ENCODE data around the gene PCSK5.

The PCSK5 gene

DNA sequence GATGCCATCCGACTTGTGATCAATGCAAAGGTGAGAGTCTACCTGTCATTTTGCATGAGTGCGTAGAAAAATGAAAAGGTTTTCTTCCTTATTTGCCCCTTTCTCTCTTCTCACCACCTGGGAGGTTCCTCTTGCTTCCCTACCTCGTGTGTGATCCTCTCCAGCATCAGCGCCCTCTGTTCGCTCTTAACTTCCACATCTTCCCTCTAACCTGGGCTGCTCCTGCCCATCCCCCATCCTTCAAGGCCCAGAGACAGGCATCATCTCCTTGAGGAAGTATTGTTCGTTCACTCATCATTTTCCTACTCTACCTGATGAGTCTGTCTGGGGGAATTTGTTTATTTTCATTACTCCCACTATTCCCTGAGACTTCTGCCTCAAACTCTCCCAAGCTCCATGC lies 447.9 kb downstream of the PCSK5 start:
- DNase-seq (ENCODE audit: extremely low read depth, low read depth), result no peak
- TF ChIP-seq, protein P1, sequence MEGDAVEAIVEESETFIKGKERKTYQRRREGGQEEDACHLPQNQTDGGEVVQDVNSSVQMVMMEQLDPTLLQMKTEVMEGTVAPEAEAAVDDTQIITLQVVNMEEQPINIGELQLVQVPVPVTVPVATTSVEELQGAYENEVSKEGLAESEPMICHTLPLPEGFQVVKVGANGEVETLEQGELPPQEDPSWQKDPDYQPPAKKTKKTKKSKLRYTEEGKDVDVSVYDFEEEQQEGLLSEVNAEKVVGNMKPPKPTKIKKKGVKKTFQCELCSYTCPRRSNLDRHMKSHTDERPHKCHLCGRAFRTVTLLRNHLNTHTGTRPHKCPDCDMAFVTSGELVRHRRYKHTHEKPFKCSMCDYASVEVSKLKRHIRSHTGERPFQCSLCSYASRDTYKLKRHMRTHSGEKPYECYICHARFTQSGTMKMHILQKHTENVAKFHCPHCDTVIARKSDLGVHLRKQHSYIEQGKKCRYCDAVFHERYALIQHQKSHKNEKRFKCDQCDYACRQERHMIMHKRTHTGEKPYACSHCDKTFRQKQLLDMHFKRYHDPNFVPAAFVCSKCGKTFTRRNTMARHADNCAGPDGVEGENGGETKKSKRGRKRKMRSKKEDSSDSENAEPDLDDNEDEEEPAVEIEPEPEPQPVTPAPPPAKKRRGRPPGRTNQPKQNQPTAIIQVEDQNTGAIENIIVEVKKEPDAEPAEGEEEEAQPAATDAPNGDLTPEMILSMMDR (IDR thresholded peaks at IDR 0.05; ENCODE audit: low read depth, low read length, missing control alignments), result no peak
- no peak overlapping the region for H3K4me3 ChIP-seq (replicated peaks; ENCODE audit: low read depth, low read length)

DNA sequence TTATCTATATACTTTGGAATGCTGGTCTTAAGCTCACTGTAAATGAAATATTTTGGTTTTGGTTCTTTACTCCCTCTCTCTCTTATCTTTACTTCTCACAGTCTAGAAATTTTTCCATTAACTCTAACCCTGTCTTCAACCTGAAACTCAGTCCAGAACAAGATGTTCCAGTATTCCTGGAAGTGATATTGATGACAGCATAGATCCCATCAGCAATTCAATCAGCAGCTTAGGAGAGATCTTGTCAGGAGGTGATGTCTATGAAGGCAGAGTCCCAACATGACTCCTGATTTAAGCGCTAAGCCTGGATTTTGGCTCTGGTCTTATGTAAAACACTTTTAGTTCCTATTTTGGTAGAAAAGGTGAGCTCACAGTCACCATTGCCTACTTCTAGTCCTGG lies 451.1 kb downstream of the PCSK5 start:
- TF ChIP-seq, protein P1 (IDR thresholded peaks at IDR 0.05; ENCODE audit: low read depth, low read length, missing control alignments), result no peak
- H3K4me3 ChIP-seq (replicated peaks; ENCODE audit: low read depth, low read length), result no peak overlapping the region
- no peak for DNase-seq (ENCODE audit: extremely low read depth, low read depth)

GRCh38 chr9:76342201-76342600 lies 451.7 kb downstream of the PCSK5 start:
- TF ChIP-seq, protein P1 (IDR thresholded peaks at IDR 0.05; ENCODE audit: low read depth, low read length, missing control alignments), result no peak
- DNase-seq (ENCODE audit: extremely low read depth, low read depth), result no peak
- no peak overlapping the region for H3K4me3 ChIP-seq (replicated peaks; ENCODE audit: low read depth, low read length)

DNA sequence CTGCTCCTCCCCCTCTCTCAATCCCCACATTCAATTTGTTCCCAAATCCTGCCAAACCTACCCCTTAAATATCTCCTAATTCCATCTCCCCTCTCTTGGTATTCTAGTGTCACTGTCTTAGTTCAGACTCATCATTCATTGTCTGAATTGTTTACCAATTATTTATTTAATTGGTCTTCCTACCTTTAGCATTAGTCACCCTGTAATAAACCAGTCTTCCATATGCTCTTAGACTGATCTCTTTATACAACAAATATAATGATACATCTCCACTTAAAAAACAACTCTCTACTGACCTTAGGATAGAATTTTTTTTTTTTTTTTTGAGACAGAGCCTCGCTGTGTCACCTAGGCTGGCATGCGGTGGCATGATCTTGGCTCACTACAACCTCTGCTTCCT lies 452.4 kb downstream of the PCSK5 start:
- no peak for DNase-seq (ENCODE audit: extremely low read depth, low read depth)
- H3K4me3 ChIP-seq (replicated peaks; ENCODE audit: low read depth, low read length), result no peak overlapping the region
- TF ChIP-seq, protein P1 (IDR thresholded peaks at IDR 0.05; ENCODE audit: low read depth, low read length, missing control alignments), result no peak

DNA sequence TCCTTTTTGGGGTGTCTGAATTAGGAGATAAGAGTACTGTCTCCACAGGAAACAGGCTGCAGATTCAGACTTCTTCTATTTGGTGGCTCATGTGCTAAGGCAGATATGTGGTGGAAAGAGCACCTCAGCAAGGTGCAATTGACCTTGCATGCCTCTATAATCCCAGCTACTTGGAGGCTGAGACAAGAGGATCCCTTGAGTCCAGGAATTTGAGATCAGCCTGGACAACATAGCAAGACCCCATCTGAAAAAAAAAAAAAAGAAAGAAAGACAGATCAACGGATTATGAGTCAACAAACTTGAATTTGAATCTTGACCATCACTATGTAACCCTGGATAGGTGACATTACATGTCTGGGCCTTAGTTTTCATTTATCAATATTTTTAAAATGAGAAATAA lies 459.4 kb downstream of the PCSK5 start:
- no peak overlapping the region for H3K4me3 ChIP-seq (replicated peaks; ENCODE audit: low read depth, low read length)
- no peak for DNase-seq (ENCODE audit: extremely low read depth, low read depth)
- TF ChIP-seq, protein P1 (IDR thresholded peaks at IDR 0.05; ENCODE audit: low read depth, low read length, missing control alignments), result no peak

- no peak overlapping the region for H3K4me3 ChIP-seq (replicated peaks; ENCODE audit: low read depth, low read length)
- DNase-seq (ENCODE audit: extremely low read depth, low read depth), result no peak
- TF ChIP-seq, protein P1 (IDR thresholded peaks at IDR 0.05; ENCODE audit: low read depth, low read length, missing control alignments), result no peak
Observed at GRCh38 chr9:76351006-76351405, 460.5 kb downstream of the PCSK5 start.

- DNase-seq (ENCODE audit: extremely low read depth, low read depth), result no peak
- TF ChIP-seq, protein P1 (IDR thresholded peaks at IDR 0.05; ENCODE audit: low read depth, low read length, missing control alignments), result no peak
- no peak overlapping the region for H3K4me3 ChIP-seq (replicated peaks; ENCODE audit: low read depth, low read length)
Observed at GRCh38 chr9:76352026-76352620, 461.6 kb downstream of the PCSK5 start.

Data from HFF-Myc (cell line).